GM10248 (cell line): ENCODE data around the gene SELENOP.

Experiments
- CTCF ChIA-PET: fragments of 300-600 bp; sonication (Branson Sonifier 250); formaldehyde crosslinking; extraction: SDS; loops from one replicate; lab custom pipeline; 2021; ENCODE audit warnings: antibody characterized with exemption; lab: Yijun Ruan, JAX
- POLR2A ChIA-PET: fragments of 350-650 bp; sonication (Branson Sonifier 250); formaldehyde crosslinking; extraction: SDS; loops from one replicate; lab custom pipeline; 2020; ENCODE audit warnings: antibody characterized with exemption; lab: Yijun Ruan, JAX
- DNase-seq: peaks from one replicate; pipeline ENCODE4 v3.0.0; 2012; ENCODE audit errors: extremely low spot score
- CTCF ChIP-seq: IDR thresholded peaks from 2 replicates; pipeline ENCODE4 v1.5.1; 2012; ENCODE audit warnings: mild to moderate bottlenecking, low read depth; ENCODE audit errors: extremely low read depth, missing control alignments, control extremely low read depth

The SELENOP gene

GRCh38 chr5:42840842-42841567 is 29.3 kb upstream of the SELENOP start:
- DNase-seq = no peak
- TF ChIP-seq CTCF = no peak
- POLR2A ChIA-PET = no interaction called here
- CTCF ChIA-PET = interaction anchor here (0.8 kb wide), 1 partner anchor 30 kb away, joined by 3 read pairs; no protein-coding TSS in a partner anchor

- CTCF ChIA-PET = interaction anchor here (0.8 kb wide), 1 partner anchor 30 kb away, joined by 3 read pairs; no protein-coding TSS in a partner anchor
- POLR2A ChIA-PET = no interaction called here
These were observed 28.6 kb upstream of the SELENOP start for GRCh38 chr5:42840269-42840668.

GRCh38 chr5:42839196-42839595 is 27.5 kb upstream of the SELENOP start:
- CTCF ChIA-PET = no interaction called here
- POLR2A ChIA-PET = no interaction called here
- TF ChIP-seq CTCF = no peak
- DNase-seq = no peak

More at GRCh38 chr5:42840269-42840668, 28.6 kb upstream of the SELENOP start:
- no peak for TF ChIP-seq CTCF
- DNase-seq = no peak

GRCh38 chr5:42837601-42838000 is 25.9 kb upstream of the SELENOP start:
- no peak for TF ChIP-seq CTCF
- DNase-seq = no peak
- CTCF ChIA-PET = interaction anchor here (0.9 to 1.5 kb wide), 3 partner anchors 10 to 52 kb away, joined by 3 to 6 read pairs (median 3); no protein-coding TSS in a partner anchor
- POLR2A ChIA-PET = no interaction called here

GRCh38 chr5:42836070-42836769 is 24.5 kb upstream of the SELENOP start:
- no peak for DNase-seq
- ChIA-PET CTCF (no interaction called here), POLR2A (no interaction called here)
- TF ChIP-seq CTCF = no peak

GRCh38 chr5:42832060-42832459 is 20.4 kb upstream of the SELENOP start:
- TF ChIP-seq CTCF = no peak
- ChIA-PET POLR2A (no interaction called here), CTCF (no interaction called here)
- DNase-seq = no peak
